ENCODE measurements around the gene ADNP2.

GRCh38 chr18:80107426-80107825 is 1.6 kb upstream of the ADNP2 start:
- no peak for TF ChIP-seq SIN3A (IDR thresholded peaks at IDR 0.05; ENCODE audit: borderline replicate concordance, insufficient read depth, low read depth, low read length)
- TF ChIP-seq CTCF (IDR thresholded peaks at IDR 0.05) = no peak
- TF ChIP-seq, protein P1, sequence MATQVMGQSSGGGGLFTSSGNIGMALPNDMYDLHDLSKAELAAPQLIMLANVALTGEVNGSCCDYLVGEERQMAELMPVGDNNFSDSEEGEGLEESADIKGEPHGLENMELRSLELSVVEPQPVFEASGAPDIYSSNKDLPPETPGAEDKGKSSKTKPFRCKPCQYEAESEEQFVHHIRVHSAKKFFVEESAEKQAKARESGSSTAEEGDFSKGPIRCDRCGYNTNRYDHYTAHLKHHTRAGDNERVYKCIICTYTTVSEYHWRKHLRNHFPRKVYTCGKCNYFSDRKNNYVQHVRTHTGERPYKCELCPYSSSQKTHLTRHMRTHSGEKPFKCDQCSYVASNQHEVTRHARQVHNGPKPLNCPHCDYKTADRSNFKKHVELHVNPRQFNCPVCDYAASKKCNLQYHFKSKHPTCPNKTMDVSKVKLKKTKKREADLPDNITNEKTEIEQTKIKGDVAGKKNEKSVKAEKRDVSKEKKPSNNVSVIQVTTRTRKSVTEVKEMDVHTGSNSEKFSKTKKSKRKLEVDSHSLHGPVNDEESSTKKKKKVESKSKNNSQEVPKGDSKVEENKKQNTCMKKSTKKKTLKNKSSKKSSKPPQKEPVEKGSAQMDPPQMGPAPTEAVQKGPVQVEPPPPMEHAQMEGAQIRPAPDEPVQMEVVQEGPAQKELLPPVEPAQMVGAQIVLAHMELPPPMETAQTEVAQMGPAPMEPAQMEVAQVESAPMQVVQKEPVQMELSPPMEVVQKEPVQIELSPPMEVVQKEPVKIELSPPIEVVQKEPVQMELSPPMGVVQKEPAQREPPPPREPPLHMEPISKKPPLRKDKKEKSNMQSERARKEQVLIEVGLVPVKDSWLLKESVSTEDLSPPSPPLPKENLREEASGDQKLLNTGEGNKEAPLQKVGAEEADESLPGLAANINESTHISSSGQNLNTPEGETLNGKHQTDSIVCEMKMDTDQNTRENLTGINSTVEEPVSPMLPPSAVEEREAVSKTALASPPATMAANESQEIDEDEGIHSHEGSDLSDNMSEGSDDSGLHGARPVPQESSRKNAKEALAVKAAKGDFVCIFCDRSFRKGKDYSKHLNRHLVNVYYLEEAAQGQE (IDR thresholded peaks at IDR 0.05; ENCODE audit: insufficient read depth in 1 of 2, low read depth in 2 of 2, low read length in 1 of 2) = no peak
- TF ChIP-seq POLR2AphosphoS5 (IDR thresholded peaks at IDR 0.05; ENCODE audit: low read depth, low read length) = no peak
